Endothelial cell of umbilical vein (primary cell): ENCODE measurements around the gene SLC25A5. TPM values are rescaled to one million over a fixed set of nuclear protein-coding genes. Genes with fewer than 3 reads are reported as not detected.
"Not testable (repeated sequence)": the region's sequence is repeated elsewhere in the genome, so short reads cannot be mapped to it uniquely, and the experiment has no call there.

ENCODE experiments used
- BruUV-seq: library from RNA; stranded (reverse); fragments of 400-500 nt; replicated peaks from 2 replicates; lab custom pipeline; 2021; lab: Mats Ljungman, UMichigan
- CTCF ChIA-PET: fragments of 300-600, 350-600 bp; sonication (Branson Sonifier 250); formaldehyde crosslinking; loops from one replicate; lab custom pipeline; 2021; ENCODE audit warnings: antibody characterized with exemption, inconsistent platforms; lab: Charles Lee
- POLR2A ChIA-PET: fragments of 300-600, 350-600 bp; sonication (Branson Sonifier 250); formaldehyde crosslinking; loops from one replicate; lab custom pipeline; 2021; ENCODE audit warnings: antibody characterized with exemption, inconsistent platforms; lab: Charles Lee
- DNase-seq: peaks from one replicate; pipeline ENCODE4 v3.0.0-alpha.2; 2011; ENCODE audit warnings: low read depth, low spot score
- FAIRE-seq: peaks from 2 replicates; lab custom pipeline; 2011; peaks lifted over from hg19 to GRCh38; lab: Jason Lieb, UNC
- H2AFZ ChIP-seq: 2 replicates; pipeline ENCODE4 v1.6.0; 2012; ENCODE audit warnings: low read depth, low read length, control low read depth, inconsistent platforms
- H3K27ac ChIP-seq: 2 replicates; pipeline ENCODE4 v1.5.1; 2011; ENCODE audit warnings: low read depth, mild to moderate bottlenecking, control low read depth, low read length, moderate library complexity; ENCODE audit not compliant: insufficient read depth
- H3K27me3 ChIP-seq, 2 experiments: 2 replicates each; pipeline versions ENCODE4 v1.6.0 to v1.6.1; 2011; ENCODE audit warnings: low read length in 2 of 2, mixed read lengths in 1 of 2; ENCODE audit not compliant: control insufficient read depth in 2 of 2, insufficient read depth in 2 of 2
- H3K36me3 ChIP-seq, 2 experiments: 2 replicates in 1 of 2; 3 replicates in 1 of 2; pipeline ENCODE4 v1.5.1; 2011; ENCODE audit warnings: low read length in 2 of 2, mild to moderate bottlenecking in 1 of 2, moderate library complexity in 1 of 2; ENCODE audit not compliant: control insufficient read depth in 2 of 2, insufficient read depth in 2 of 2; ENCODE audit errors: extremely low read depth in 1 of 2
- H3K4me1 ChIP-seq: 3 replicates; pipeline ENCODE4 v1.5.1; 2011; ENCODE audit warnings: mild to moderate bottlenecking, low read length; ENCODE audit not compliant: control insufficient read depth, insufficient read depth; ENCODE audit errors: extremely low read depth
- H3K4me2 ChIP-seq: 2 replicates; pipeline ENCODE4 v1.6.1; 2011; ENCODE audit warnings: low read length, control low read depth, mixed read lengths; ENCODE audit not compliant: insufficient read depth
- H3K4me3 ChIP-seq, 3 experiments: fragments of 200-600 bp in 1 of 3; sonication (generic), shearing (Covaris generic) in 1 of 3; replicated peaks in 1 of 3; 2 replicates each; pipeline ENCODE4 v1.5.1; 2011 to 2016; ENCODE audit warnings: control low read depth in 3 of 3, low read length in 3 of 3, mild to moderate bottlenecking in 2 of 3, inconsistent platforms in 1 of 3, low read depth in 1 of 3, moderate library complexity in 1 of 3; ENCODE audit not compliant: insufficient read depth in 1 of 3
- H3K79me2 ChIP-seq: 2 replicates; pipeline ENCODE4 v1.6.0; 2012; ENCODE audit warnings: low read length, inconsistent platforms; ENCODE audit not compliant: control insufficient read depth, insufficient read depth
- H3K9ac ChIP-seq: replicated peaks from 2 replicates; pipeline ENCODE3; 2011; ENCODE audit warnings: low read length, control low read depth; ENCODE audit not compliant: insufficient read depth; ENCODE audit errors: extremely low read depth
- H3K9me1 ChIP-seq: replicated peaks from 3 replicates; pipeline ENCODE4 v1.6.0; 2011; ENCODE audit warnings: mild to moderate bottlenecking, low read length; ENCODE audit not compliant: control insufficient read depth, insufficient read depth; ENCODE audit errors: extremely low read depth
- H3K9me3 ChIP-seq: replicated peaks from 2 replicates; pipeline ENCODE4 v1.5.1; 2012; ENCODE audit warnings: low read length, inconsistent platforms; ENCODE audit not compliant: control insufficient read depth, insufficient read depth
- H4K20me1 ChIP-seq: replicated peaks from 2 replicates; pipeline ENCODE3; 2011; ENCODE audit warnings: mild to moderate bottlenecking, low read length; ENCODE audit not compliant: control insufficient read depth, insufficient read depth; ENCODE audit errors: extremely low read depth
- EZH2 ChIP-seq: IDR thresholded peaks from 2 replicates; pipeline ENCODE4 v1.6.1; 2012; ENCODE audit warnings: borderline replicate concordance, low read depth, mild to moderate bottlenecking, moderate library complexity, low read length, inconsistent platforms; ENCODE audit not compliant: severe bottlenecking
- JUN ChIP-seq: IDR thresholded peaks from 2 replicates; pipeline ENCODE4 v1.6.1; 2011; ENCODE audit warnings: borderline replicate concordance, low read depth; ENCODE audit not compliant: insufficient read length, insufficient read depth
- MYC ChIP-seq: IDR thresholded peaks from one replicate; pipeline ENCODE4 v1.6.1; 2011; ENCODE audit warnings: mild to moderate bottlenecking, low read depth, low read length
- POLR2A ChIP-seq: IDR thresholded peaks from 2 replicates; pipeline ENCODE4 v1.6.1; 2012; ENCODE audit warnings: low read depth, mild to moderate bottlenecking, control low read depth, low read length
- POLR2AphosphoS5 ChIP-seq: IDR thresholded peaks from 2 replicates; pipeline ENCODE4 v1.6.1; 2012; ENCODE audit warnings: low read depth, mild to moderate bottlenecking, control low read depth, low read length, moderate library complexity; ENCODE audit not compliant: insufficient read depth
- dilution Hi-C: fragments of 300-500 bp; cut with MboI; formaldehyde crosslinking; loops from one replicate; pipeline ENCODE4 v1.15.0; 2019; ENCODE audit warnings: low sequenced_read_pairs; ENCODE audit not compliant: extremely low pct_ligation_motif_present
- intact Hi-C: fragments of 100-400 bp; cut with micrococcal nuclease; formaldehyde crosslinking; loops from one replicate; pipeline ENCODE4 v1.10.0; 2022
- polyA plus RNA-seq, 4 experiments: library from polyadenylated mRNA; depleted of rRNA in 3 of 4; stranded (reverse) in 3 of 4; unstranded in 1 of 4; fragments of >200 nt; gene quantifications; 2 replicates each; pipeline versions ENCODE4 v1.2.1 to v1.2.3, GENCODE V29; 2011 to 2012; ENCODE audit warnings: missing spikeins in 1 of 4
- total RNA-seq: library from RNA; stranded (reverse); gene quantifications from 2 replicates; pipeline ENCODE4 v1.2.3, GENCODE V29; 2021
- TF ChIP-seq, protein P1 (sequence below): IDR thresholded peaks from 2 replicates; pipeline ENCODE4 v1.6.1; 2011; ENCODE audit not compliant: insufficient read depth, insufficient read length

The SLC25A5 gene
- total and polyA plus RNA-seq, 2 donors (not counting 3 experiments of a cell fraction or from before 2014, with no cell fraction given) = 379 to 651 TPM

DNA sequence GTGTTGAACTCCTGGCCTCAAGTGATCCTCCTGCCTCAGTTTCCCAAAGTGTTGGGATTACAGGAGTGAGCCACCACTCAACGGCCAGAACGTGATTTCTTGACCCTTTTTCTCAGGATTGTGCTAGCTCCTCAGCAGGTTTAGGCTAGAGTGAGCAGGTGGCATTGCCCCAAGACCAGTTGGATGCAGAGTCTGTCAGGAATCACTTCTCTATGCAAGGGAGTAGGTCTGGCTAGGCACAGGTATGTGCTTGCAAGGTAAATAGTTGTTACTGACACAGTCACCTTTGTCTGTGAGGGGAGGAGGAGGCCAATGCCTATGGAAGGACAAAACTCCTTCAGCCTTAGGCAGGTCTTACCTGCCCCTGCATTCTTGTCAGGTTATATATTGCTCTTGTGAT lies 24.2 kb downstream of the SLC25A5 start:
- TF ChIP-seq POLR2AphosphoS5 (no peak), EZH2 (no peak), JUN (no peak), POLR2A (no peak), MYC (no peak)
- TF ChIP-seq, protein P1, sequence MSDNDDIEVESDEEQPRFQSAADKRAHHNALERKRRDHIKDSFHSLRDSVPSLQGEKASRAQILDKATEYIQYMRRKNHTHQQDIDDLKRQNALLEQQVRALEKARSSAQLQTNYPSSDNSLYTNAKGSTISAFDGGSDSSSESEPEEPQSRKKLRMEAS = no peak

DNA sequence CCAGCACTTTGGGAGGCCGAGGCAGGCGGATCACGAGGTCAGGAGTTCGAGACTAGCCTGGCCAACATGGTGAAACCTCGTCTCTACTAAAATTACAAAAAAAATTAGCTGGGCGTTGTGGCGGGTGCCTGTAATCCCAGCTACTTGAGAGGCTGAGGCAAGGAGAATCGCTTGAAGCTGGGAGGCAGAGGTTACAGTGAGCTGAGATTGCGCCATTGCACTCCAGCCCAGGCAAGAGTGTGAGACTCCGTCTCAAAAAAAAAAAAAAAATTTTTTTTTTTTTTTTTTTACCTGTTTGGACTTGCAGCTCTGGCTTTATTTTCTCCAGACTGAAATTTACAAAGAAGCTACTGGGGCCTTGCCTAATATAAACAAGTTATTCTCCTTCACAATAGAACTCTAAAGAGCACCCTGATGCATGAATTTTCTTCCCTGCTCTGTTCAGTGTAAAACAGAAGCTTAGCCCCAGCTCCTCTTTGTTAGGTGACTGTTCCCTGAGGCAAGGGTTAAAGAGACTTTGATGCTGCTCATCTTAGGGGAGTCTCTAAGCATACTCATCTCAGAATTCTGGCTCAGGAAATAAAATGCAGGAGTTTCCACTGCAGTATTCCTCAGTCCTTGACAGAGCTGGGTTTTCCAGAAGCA lies 25.7 kb downstream of the SLC25A5 start:
- H3K9me1 ChIP-seq, intact Hi-C loops, H3K4me2 ChIP-seq, H3K9ac ChIP-seq, dilution Hi-C loops, BruUV-seq, H3K9me3 ChIP-seq, H3K27ac ChIP-seq, H3K4me1 ChIP-seq, H4K20me1 ChIP-seq, DNase-seq, H3K79me2 ChIP-seq, H3K27me3 ChIP-seq, POLR2A ChIA-PET, H3K36me3 ChIP-seq, H2AFZ ChIP-seq, H3K4me3 ChIP-seq: not testable (repeated sequence)
- peak; percentile 31 for FAIRE-seq
- CTCF ChIA-PET = interaction anchor here (1.6 to 2.4 kb wide), 3 partner anchors 11 to 19 kb away, joined by 4 to 15 read pairs (median 10); no protein-coding TSS in a partner anchor

More for the DNA sequence above, 24.2 kb downstream of the SLC25A5 start:
- Histone ChIP-seq H4K20me1 (no peaks in the 10 kb centered on the region), H3K4me2 (no peak overlapping the region), H3K4me3 (no peak overlapping the region), H3K79me2 (no peaks in the 10 kb centered on the region), H3K36me3 (no peaks in the 10 kb centered on the region), H3K27ac (no peak overlapping the region), H3K27me3 (peaks cover 0 to 2% of the 10 kb centered on the region in 2 experiments), H3K4me1 (no peaks in the 10 kb centered on the region), H3K9me1 (no peaks in the 10 kb centered on the region), H2AFZ (no peak overlapping the region), H3K9ac (no peak overlapping the region), H3K9me3 (no peaks in the 10 kb centered on the region)
- ChIA-PET CTCF (interaction anchor here (1.9 to 12.6 kb wide), 2 partner anchors 19 to 24 kb away, joined by 4 to 217 read pairs; no protein-coding TSS in a partner anchor), POLR2A (no interaction called here)
- intact Hi-C loops = no loop called here
- FAIRE-seq = no peak
- no TSS peak for BruUV-seq
- no peak for DNase-seq
- dilution Hi-C loops = no loop called here
